Thoracic aorta (tissue), 2 donors: ENCODE measurements around the gene ORM2. TPM values are rescaled to one million over a fixed set of nuclear protein-coding genes. Genes with fewer than 3 reads are reported as not detected.
"Not testable (repeated sequence)": the region's sequence is repeated elsewhere in the genome, so short reads cannot be mapped to it uniquely, and the experiment has no call there.

Experiments
- ATAC-seq: fragments of 150-250 bp; one replicate; pipeline ENCODE4 v1.8.0; 2017; ENCODE audit warnings: low read depth; ENCODE audit not compliant: insufficient number of reproducible peaks, low FRiP score
- DNase-seq: peaks from one replicate; pipeline ENCODE4 v3.0.0-alpha.2; 2020; ENCODE audit warnings: low spot score
- H3K27ac ChIP-seq, 2 donors: fragments of 200-600 bp; sonication (generic); 1 replicate in 1 of 2; 2 replicates in 1 of 2; pipeline ENCODE4 v1.5.1; 2016; ENCODE audit warnings: mild to moderate bottlenecking in 2 of 2, moderate library complexity in 2 of 2
- H3K27me3 ChIP-seq: fragments of 200-600 bp; sonication (generic); replicated peaks from 2 replicates; pipeline ENCODE4 v1.6.0; 2016; ENCODE audit warnings: mild to moderate bottlenecking; ENCODE audit not compliant: insufficient read depth
- H3K36me3 ChIP-seq: fragments of 200-600 bp; sonication (generic); one replicate; pipeline ENCODE4 v1.5.1; 2016
- H3K4me1 ChIP-seq, 2 donors: fragments of 200-600 bp; sonication (generic); 1 replicate in 1 of 2; 2 replicates in 1 of 2; pipeline versions ENCODE4 v1.5.1 to v1.6.0; 2016; ENCODE audit warnings: low read depth in 2 of 2, mild to moderate bottlenecking in 1 of 2; ENCODE audit not compliant: control insufficient read depth in 1 of 2
- H3K4me3 ChIP-seq: fragments of 200-600 bp; sonication (generic); 2 replicates; pipeline ENCODE4 v1.5.1; 2016; ENCODE audit warnings: mild to moderate bottlenecking
- H3K9me3 ChIP-seq: fragments of 200-600 bp; sonication (generic); 2 replicates; pipeline ENCODE4 v1.5.1; 2016
- total RNA-seq, 2 donors: library from RNA; depleted of rRNA; stranded (reverse); fragments of >200 nt; gene quantifications; one replicate each; pipeline versions ENCODE4 v1.1.0 to v1.2.3, GENCODE V29; 2016
- TF ChIP-seq, protein P1 (sequence below): fragments of 200-600 bp; sonication (generic); IDR thresholded peaks from one replicate; pipeline ENCODE4 v1.5.1; 2019; ENCODE audit warnings: antibody characterized with exemption

The ORM2 gene
- not detected for total RNA-seq

DNA sequence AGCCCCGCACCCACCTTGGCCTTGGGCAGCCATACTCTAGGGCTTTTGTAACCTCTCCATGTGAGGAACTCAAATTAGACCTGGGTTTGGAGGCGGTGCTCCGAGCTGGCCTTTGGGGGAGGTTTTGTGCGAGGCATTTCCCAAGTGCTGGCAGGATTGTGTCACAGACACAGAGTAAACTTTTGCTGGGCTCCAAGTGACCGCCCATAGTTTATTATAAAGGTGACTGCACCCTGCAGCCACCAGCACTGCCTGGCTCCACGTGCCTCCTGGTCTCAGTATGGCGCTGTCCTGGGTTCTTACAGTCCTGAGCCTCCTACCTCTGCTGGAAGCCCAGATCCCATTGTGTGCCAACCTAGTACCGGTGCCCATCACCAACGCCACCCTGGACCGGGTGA is at the start of gene ORM2:
Gene ORM2, plus strand, starts transcription at position 245 of the 398 bp plus-strand sequence. Its CDS starts 36 bp downstream, at position 281.
- not testable (repeated sequence) for ATAC-seq, H3K27ac ChIP-seq, H3K4me3 ChIP-seq, H3K27me3 ChIP-seq, H3K36me3 ChIP-seq, H3K9me3 ChIP-seq, H3K4me1 ChIP-seq, DNase-seq

DNA sequence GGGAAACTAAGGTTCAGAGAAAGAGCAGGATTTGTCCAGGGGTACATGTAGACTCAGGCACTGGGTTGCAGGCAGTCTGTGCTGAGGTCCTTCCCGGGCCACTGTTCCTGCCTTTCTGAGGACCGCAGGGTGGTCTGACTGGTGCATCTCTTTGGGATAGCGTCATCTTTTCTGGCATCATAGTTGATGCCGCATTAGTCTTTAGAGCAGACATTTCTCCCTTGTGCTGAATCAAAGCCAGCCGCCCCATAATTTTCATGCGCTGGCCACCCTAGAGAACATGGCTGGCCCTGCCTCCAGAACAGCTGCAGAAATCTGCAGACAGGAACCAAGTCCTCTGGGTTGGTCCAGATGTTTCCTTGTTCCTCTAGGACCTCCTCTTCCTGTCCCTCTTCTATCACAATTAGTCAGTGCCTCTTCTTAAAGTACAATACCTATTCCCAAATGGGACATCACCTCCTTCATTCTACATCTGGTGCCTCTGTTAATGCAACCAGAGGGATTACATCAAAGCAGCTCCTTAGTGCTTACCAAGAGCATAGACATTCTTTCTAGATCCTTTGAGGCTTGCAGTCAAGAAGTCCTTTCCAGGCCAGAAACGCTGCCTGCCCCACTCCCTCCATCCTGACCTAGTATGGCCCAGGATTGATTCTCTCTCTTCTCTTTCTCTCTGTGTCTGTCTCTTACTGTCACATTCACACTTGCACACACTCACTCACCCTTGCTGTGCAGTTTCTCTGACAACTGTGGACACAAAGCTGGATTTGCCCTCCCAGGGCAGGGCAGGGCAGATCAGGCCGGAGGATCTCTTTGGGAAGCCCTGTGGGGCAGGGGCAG is 48.8 kb upstream of the ORM2 start:
- H3K9me3 ChIP-seq, result no peaks in the 10 kb centered on the region
- no peak overlapping the region for H3K27ac ChIP-seq
- TF ChIP-seq, protein P1, sequence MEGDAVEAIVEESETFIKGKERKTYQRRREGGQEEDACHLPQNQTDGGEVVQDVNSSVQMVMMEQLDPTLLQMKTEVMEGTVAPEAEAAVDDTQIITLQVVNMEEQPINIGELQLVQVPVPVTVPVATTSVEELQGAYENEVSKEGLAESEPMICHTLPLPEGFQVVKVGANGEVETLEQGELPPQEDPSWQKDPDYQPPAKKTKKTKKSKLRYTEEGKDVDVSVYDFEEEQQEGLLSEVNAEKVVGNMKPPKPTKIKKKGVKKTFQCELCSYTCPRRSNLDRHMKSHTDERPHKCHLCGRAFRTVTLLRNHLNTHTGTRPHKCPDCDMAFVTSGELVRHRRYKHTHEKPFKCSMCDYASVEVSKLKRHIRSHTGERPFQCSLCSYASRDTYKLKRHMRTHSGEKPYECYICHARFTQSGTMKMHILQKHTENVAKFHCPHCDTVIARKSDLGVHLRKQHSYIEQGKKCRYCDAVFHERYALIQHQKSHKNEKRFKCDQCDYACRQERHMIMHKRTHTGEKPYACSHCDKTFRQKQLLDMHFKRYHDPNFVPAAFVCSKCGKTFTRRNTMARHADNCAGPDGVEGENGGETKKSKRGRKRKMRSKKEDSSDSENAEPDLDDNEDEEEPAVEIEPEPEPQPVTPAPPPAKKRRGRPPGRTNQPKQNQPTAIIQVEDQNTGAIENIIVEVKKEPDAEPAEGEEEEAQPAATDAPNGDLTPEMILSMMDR, result no peak
- H3K27me3 ChIP-seq, result no peaks in the 10 kb centered on the region
- H3K4me1 ChIP-seq, result peaks cover 10 to 22% of the 10 kb centered on the region in 2 donors
- DNase-seq, result no peak
- no peak overlapping the region for H3K4me3 ChIP-seq
- ATAC-seq, result no peak
- peaks cover 5% of the 10 kb centered on the region for H3K36me3 ChIP-seq

DNA sequence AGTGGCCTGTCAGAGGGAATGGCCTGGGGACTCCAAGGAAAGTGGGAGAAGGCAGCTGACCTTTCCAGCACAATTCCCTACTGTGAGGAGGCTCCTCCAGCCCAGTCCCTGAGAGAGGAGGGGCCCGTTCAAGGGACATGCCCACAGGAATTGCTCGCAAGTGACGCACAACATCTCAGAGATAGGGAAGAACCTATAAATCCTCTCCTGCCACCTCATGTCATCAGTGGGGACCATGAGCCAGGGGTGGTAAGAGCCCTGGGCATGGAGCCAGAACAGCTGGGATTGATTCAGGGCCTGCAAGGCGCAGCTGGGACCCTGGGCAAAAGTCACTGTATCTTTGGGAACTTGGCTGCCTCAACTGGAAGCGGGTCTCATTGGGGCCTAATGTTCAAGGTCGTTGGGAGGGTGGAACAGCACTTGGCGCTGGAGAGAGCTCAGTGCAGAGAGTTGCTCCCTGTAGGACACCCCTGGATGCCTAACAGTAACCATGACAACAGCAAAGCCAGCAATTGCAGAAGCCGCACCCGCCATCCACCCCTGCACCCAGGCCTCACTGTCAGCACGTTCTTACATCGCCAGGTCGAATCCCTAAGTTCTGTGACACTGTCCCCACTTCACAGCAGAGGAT is 48.1 kb upstream of the ORM2 start:
- TF ChIP-seq, protein P1, result no peak
- Histone ChIP-seq H3K9me3 (no peaks in the 10 kb centered on the region), H3K27me3 (no peaks in the 10 kb centered on the region), H3K36me3 (peaks cover 5% of the 10 kb centered on the region), H3K4me3 (no peak overlapping the region), H3K4me1 (peaks cover 10 to 25% of the 10 kb centered on the region in 2 donors), H3K27ac (no peak overlapping the region)
- ATAC-seq, result no peak
- no peak for DNase-seq

DNA sequence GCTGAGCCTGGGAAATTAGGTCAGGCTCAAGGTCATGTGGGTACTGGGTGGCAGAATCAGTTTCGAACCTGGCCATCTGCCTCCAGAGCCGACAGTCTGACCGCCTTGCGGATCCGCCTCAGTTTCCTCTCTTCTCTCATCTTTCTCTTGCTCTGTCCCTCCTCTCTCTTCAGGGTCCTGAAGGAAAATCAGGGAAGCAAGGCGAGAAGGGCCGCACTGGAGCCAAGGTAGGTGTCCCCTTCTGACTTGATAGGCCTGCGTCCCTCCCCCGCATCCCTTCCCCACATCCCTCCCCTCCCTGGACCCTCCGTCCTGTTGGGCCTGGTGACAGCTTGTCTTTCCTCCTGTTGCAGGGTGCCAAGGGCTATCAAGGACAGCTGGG is 47.6 kb upstream of the ORM2 start:
- no peaks in the 10 kb centered on the region for H3K9me3 ChIP-seq
- DNase-seq, result no peak
- H3K4me1 ChIP-seq, result peaks cover 10 to 25% of the 10 kb centered on the region in 2 donors
- TF ChIP-seq, protein P1, result no peak
- H3K36me3 ChIP-seq, result peaks cover 5% of the 10 kb centered on the region
- no peak for ATAC-seq
- H3K27ac ChIP-seq, result no peak overlapping the region
- no peak overlapping the region for H3K4me3 ChIP-seq
- H3K27me3 ChIP-seq, result no peaks in the 10 kb centered on the region

DNA sequence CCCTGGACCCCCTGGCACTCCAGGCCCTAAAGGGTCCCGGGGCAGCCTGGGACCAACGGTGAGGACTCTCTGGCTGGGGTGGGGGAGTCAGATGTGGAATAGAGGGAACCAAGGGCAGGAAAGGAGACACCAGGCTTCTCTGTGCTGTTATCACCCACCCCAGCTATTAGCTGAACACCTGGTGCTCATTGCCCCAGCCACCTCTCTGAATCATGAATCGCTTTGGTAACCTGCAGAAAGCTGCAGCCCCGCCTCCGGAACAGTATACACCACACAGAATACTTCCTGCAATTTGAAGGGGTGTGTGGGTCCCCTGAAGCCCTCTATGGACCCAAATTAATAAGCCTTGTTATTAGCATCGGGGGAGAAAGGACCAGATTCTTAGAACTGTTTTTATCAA is 47.2 kb upstream of the ORM2 start:
- ATAC-seq, result no peak

More for the DNA sequence above, 47.2 kb upstream of the ORM2 start:
- H3K9me3 ChIP-seq, result no peaks in the 10 kb centered on the region
- TF ChIP-seq, protein P1, result no peak
- H3K36me3 ChIP-seq, result peaks cover 5% of the 10 kb centered on the region
- H3K27ac ChIP-seq, result no peak overlapping the region
- DNase-seq, result no peak
- H3K4me3 ChIP-seq, result no peak overlapping the region
- H3K27me3 ChIP-seq, result no peaks in the 10 kb centered on the region
- peaks cover 10 to 25% of the 10 kb centered on the region in 2 donors for H3K4me1 ChIP-seq
